DOHH2 (cell line): ENCODE data around the gene NCOA4.

Experiments used
- CTCF ChIP-seq: fragments of 200-600 bp; sonication (generic); IDR thresholded peaks from one replicate; pipeline ENCODE4 v1.5.1; 2014; ENCODE audit warnings: antibody characterized with exemption, mild to moderate bottlenecking, low read depth, low read length; ENCODE audit not compliant: poor library complexity, severe bottlenecking
- EZH2phosphoT487 ChIP-seq: fragments of 200-600 bp; sonication (generic); IDR thresholded peaks from 2 replicates; pipeline ENCODE4 v1.6.1; 2017; ENCODE audit warnings: borderline replicate concordance, mild to moderate bottlenecking, antibody characterized with exemption, low read length, moderate library complexity, mixed read lengths

GRCh38 chr10:46019569-46020343 lies 10.7 kb downstream of the NCOA4 start:
- no peak for TF ChIP-seq CTCF
- no peak for TF ChIP-seq EZH2phosphoT487
